Activated T-cell treated with anti-CD3 and anti-CD28 coated beads, Interleukin-2, amount 50 U/mL, for 1 hour (primary cell): Measurements from ENCODE around the gene PSMA5.
"Not testable (repeated sequence)": the region's sequence is repeated elsewhere in the genome, so short reads cannot be mapped to it uniquely, and the experiment has no call there.

Experiments
- DNase-seq: peaks from one replicate; pipeline ENCODE4 v3.0.0-alpha.2; 2020

Gene PSMA5

DNA sequence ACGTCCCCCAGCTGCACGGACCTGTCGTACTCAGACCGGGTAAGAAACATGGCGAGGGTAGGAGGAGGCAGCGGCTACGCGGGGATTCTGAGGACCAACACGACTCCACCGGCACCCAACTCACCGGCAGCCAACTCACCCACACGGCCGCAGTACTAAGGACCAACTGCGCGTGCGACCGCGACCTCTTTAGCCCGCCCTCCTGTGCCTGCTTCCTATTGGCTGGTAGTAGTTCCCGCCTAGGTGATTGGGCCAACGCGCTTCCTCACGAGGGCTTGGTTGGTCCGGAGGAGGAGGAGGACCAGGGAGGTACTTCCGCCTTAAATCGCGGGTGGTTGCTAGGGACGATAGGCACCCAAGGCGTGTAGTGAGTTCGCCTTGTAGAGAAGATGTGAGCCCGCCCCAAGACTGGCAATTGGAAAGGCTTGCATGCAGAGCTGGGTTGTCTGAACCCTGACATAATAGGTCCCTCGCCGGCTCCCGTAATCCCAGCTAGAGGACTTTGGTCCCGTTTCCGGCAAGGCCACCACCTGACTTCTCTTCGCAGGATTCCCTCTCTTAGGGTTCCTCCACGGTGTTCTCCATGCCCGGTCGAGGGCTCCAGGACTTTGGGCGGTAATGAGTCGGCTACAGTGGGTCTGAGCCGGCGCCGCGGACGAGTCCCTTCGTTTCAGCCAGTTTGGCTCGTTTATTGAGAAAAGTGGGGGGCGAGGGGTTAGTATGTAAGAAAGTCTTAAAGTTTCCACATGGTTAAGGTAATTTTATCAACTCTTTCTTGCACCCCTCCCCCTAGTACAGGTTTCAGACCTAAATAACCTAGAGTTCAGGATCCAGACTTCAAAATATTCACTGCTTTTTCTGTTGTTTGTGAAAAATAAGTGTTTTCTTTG lies at the start of gene PSMA5:
PSMA5 (minus strand) TSS at position 168 of the 890 bp plus-strand sequence; CDS start at position 50, 118 bp downstream.
- DNase-seq = peak; percentile 88

DNA sequence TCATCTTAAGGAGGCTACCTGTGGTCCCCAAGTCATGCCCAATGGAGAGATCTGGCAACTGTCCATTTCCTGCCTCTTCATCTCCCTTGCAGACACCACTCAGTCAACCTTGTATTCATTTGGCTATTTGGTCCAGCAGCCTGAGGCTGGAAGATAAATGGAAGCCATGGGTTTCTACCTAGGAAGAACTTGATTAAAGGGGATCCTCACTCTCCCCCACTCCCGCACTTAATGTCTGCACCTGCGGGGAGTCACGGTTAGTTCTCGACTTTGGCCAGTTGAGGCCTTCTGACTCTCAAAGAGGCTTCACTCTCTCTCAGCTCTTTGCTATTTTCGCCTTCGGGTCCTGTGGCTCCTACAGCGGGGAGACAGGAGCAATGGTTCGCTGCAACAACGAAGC lies 49.0 kb upstream of the PSMA5 start:
- DNase-seq = no peak

DNA sequence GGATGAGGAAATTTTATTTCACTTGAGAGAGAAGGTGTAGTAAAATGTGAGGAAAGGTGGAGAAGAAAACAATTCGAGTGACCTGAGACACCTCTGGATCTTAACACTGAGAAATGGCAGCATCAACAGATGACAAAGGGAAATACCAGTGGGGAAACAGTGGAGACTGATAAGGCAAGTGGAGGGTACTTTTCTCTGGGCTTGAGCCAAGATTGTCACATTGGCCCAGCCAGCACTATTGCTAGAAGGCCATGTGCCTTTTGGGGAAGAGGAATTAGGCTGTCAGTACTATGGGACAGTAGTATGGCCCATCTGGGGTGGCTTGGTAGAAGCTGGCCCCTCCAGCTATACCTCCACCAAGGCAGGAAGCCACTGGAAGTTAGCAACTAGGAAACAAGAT lies 48.4 kb upstream of the PSMA5 start:
- no peak for DNase-seq

DNA sequence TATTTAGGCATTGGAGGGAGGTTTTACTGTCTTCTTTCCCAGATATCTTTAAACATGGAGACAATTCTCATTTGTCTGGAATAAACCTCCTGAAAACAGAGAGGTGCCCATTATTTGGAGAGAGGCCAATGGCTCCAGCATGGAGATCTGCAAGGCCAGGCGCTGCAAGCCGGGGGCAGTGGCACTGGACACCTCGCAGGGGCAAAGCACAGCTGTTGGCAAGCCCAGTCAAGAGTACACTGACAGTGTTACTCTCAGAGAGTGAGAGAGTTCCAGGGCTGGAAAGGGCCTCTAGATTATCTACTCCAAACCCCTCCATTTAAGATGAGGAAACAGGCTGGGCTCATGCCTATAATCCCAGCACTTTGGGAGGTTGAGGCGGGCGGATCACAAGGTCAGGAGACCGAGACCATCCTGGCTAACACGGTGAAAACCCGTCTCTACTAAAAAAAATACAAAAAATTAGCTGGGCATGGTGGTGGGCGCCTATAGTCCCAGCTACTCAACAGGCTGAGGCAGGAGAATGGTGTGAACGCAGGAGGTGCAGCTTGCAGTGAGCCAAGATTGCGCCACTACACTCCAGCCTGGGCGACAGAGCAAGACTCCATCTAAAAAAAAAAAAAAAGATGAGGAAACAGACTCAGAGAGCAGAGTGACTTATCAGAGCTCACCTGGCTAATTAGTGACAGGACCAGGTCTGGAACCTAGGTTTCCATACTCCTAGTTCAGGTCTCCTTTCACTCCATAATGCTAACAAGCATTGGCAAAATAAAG lies 47.2 kb upstream of the PSMA5 start:
- not testable (repeated sequence) for DNase-seq

DNA sequence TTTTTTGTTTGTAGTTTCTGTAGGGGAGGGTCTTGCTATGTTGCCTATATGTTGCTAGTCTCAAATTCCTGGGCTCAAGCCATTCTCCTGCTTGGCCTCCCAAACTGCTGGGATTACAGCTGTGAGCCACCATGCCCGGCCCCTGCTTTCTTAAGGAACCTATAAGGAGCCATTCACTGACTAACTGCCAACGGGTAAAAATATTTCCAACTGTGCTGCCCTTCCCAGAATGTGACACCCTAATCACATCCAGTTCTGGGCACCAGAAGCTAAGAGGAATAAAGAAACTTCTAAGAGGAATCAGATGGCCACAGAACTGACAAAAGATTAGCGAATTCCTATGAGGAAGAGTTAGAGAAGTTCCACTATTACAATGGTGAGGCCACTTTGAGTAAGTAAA lies 46.5 kb upstream of the PSMA5 start:
- no peak for DNase-seq

DNA sequence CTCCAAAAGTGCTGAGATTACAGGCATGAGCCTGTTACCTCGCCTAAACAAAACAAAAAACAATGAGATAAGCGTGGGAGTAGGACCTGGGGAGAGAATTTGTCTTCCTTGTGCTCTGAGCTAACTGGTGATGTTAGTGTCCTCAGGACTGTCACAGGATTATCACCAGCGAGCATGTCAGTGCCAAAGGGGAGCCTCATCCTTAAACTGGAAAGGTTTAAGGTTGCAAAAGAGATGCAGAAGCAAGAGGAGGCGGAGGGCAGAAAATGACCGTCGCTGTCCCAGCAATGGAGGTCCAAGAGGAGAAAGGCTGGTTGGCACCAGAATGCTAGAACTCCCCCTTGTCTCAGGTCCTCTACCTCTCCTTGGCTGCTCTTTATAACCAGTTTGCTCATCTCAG lies 44.0 kb upstream of the PSMA5 start:
- no peak for DNase-seq

DNA sequence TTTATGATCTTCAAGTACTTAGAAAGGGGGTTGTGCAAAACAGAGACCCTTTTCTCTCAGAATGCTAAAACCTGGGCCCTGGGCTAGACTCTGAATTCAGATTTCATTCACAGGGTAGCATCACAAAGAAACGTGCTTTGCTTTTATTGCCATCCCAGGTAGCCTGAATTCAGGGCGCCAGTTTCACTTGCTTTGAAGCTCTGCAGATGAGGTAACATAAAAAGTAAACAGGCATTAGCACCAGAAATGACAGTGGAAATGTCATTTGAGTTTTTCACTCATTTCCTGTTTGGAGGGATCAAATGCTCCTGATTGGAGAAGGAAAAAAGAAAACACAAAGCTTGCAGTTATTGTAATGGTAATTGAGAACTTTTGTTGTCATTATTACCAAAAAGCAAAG lies 42.7 kb upstream of the PSMA5 start:
- no peak for DNase-seq

DNA sequence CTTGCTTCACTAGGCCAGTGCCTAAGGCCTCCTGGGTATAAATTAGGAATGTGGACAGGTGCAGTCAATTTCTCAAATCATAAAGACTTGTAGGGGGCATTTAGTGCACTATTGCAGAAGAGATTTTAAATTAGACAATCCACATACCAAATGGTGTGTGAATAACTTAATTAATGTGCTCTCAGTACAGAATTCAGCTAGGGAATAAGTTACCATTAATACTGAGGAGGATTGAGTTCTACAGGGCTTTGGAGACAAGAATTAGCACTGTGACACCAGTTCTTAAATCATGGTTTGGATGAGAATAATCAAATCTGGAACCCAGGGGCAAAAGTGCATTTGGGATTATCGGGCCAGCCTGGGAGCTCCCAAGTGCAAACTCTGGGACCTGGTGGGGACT lies 41.8 kb upstream of the PSMA5 start:
- DNase-seq = no peak

DNA sequence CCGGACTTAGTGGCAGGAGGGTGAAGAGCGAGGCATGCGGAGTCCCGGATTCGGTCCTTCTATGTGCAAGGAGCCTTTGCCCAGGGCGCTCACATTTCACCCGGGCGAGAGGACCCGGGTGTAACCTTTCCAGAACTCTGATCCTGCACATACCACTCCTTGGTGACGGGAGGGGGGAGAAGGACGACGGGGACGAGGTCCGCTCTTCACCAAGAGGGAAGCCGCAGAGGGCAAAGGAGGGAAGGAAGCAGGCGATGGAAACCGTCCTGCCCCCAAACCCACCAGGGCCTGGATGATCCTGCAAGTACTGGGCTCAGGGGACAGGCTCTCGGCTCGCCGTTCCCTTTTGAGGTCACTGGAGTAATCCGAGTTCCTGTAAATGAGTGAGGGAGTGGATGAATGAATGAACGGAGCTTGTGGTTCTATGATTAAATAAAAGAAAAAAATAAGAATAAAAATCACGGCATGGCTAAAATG lies 41.1 kb upstream of the PSMA5 start:
- DNase-seq = no peak

DNA sequence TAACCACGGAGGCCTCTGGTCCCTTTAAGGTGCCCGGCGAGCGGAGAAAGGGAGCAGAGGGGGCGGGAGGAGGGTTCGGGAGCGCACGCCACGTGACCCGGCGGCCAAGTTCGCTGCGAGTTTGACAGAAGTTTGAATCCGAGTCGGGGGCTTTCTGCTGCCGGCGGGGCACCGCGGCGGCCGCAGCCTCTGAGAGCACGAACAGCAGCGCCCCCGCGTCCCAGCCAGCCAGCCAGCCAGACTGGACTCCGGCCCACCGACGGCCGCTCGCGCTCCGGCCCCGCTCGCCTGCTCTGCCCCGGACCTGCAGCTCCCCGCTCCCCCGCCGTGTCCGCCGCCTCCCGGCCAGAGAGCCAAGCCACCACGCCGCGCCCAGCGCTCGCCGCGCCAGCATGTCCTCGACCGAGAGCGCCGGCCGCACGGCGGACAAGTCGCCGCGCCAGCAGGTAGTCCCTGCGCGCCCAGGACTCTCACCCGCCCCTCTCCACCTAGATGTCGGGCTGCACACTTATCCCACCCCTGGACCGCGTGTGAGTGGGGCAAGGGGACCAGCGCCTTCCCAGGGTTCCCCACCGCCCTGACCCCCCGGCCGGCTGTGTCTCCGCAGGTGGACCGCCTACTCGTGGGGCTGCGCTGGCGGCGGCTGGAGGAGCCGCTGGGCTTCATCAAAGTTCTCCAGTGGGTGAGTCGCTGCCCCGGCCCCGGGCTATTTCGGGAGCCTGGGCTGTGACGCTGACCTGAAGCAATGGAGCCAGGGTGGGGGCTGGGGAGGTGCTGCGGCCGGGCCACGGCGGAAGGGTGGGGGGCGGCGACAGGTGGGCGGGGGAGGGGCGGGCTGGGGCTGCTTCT lies 40.4 kb upstream of the PSMA5 start, which contains the start of gene SYPL2:
SYPL2 (plus strand) TSS at position 95 of the 849 bp plus-strand sequence; CDS start at position 393, 298 bp downstream.
- DNase-seq = peak; percentile 40

DNA sequence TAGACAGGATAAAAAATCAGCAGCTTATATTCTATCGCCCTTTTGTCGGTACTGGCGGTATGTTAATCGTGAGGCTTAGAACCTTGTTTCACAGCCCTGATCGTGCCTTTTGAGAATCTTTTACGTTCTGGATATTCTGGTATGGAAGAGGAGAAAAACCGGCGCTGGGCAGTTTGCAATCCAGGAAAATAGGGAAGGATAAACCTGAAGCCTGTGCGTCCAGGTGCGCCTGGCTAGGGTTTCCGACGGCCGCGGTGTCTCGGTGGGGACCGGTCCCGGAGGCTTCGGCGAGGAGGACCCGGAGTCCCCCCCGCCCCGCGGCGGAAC lies 39.8 kb upstream of the PSMA5 start:
- DNase-seq = no peak

DNA sequence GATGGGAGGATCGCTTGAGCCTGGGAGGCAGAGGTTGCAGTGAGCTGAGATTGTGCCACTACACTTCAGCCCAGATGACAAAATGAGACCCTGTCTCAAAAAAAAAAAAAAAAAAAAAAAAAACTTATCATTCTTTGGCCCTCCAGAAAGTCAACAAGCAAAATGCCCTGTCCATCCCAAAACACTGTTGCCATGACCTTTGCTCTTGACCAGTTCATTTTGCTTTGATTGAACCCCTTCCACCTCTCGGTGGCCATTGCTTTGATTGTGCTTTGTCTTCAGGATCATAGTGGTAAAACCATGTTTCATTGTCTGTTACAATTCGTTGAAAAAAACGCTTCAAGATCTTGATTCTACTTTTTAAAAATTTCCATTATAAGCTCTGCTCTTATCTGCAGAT lies 31.6 kb upstream of the PSMA5 start:
- DNase-seq = no peak

DNA sequence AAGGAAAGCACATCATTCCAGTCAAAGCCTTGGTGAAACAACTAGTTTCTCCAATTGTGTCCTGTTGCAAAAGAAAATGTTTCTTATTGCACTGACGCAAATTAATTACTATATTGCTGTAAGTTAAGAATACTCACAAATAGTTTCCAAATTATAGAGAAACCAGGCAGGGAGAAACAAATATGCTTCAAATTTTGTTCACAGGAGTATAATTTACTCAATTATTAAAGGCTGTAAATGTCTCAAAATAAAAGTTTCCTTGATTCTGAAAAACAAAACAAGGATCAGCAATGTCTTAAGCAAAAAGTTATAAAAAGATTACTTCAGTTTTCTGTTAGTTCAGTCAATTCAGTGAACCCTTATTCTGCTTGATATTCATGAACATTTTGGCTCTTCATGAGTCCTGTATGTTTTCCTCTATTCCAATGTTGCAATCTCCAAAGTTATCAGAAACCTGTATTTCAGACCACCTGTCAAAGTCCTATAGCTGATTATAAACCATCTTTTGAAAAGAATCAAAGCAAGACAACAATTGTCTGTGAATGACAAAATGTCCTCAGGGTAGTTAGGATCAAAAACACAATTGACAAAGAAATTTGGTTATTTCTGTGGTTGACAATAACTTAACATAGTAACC lies 28.4 kb upstream of the PSMA5 start:
- DNase-seq = no peak

DNA sequence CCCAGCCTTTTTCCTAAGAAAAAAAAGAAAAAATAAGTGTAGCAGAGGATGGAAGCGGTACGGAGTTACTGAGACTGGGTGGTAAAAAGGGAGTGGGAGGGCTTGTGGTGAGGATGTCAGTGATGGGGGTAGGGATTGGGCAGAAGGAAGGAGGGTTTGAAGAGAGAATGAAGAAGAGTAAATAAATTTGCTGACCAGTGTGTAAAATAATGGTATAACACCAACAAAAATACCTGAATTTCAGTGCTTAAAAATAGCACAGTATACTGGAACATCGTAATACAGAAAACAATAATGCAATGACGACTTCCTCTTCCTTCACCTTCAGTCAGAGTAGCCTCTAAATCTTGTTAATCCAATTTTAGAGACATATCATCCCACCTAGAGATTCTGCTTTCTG lies 21.3 kb upstream of the PSMA5 start:
- DNase-seq = no peak

DNA sequence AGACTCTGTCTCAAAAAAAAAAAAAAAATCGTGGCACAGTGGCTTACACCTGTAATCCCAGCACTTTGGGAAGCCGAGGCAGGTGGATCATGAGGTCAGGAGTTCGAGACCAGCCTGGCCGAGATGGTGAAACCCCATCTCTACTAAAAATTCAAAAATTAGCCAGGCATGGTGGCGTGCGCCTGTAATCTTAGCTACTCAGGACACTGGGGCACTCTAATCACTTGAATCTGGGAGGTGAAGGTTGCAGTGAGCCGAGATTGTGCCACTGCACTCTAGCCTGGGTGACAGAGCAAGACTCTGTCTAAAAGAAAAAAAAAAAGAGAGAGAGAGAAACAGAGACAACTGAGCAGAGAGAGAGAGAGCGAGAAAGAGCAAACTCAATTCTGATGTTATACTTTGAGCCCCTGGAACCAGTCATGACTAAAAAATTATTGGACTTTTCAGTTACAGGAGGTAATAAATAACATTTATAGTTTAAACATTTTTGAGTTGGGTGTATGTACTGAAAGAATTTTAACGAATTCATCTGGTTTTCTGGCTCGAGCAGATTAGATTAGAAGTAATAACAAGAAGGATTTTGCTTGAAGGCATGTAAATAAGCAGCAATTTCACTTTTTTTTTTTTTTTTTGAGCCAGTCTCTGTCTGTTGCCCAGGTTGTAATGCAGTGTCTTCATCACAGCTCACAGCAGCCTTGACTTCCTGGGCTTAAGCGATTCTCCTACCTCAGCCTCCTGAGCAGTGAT lies 19.9 kb upstream of the PSMA5 start:
- DNase-seq = not testable (repeated sequence)

DNA sequence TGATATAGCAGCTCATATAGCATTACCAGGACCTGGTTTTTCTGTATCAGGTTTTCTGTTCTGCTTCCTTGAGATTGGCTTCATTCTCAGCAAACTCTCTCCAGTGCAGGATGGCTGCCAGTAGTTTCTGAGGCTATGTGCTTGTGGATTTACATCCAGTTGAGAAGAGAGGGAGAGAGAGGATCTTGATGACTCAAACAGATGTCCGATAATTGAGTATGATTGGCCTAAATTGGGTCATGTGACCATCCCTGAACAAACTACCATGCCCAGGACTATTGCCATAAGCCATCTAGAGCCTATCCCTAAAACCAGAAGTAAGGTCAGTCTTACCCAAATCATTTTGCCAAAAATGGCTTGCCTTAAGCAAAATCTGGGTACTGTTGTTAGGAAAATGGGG lies 18.1 kb upstream of the PSMA5 start:
- DNase-seq = no peak

DNA sequence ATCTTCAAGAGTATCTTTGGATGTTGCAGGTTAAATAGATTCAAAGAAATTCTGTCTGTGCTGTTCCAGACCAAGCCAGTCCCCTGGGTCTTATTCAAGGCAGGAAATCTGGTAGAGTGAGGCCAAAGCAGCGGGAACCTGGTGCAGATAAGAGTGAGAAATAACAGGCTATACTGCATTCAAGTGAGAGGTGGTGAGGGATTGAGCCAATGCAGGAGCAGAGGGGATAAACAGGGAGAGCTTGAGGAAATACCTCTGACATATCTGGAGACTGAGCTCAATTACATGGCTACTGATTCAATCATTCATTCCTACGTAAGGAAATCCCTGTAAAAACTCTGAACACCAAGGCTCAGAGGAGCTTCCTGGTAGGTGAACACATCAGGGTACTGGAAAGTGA lies 17.2 kb upstream of the PSMA5 start:
- DNase-seq = no peak

DNA sequence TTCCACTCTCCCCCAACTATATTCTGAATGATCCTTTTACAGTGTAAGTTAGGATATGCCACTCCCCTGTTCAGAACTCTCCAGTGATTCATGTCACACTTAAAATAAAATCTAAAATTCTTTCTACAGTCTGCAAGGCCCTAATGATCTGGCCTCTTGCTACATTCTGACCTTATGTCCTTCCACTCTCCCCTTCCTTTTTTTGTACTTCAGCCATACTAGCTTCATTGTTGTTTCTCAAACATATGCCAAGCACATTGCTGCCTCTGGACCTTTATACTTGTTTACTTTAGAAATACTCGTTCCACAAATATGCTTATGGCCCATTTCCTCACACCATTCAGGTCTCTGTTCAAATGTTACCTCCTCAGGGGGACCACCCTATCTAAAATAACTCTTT lies 14.8 kb upstream of the PSMA5 start:
- DNase-seq = no peak

DNA sequence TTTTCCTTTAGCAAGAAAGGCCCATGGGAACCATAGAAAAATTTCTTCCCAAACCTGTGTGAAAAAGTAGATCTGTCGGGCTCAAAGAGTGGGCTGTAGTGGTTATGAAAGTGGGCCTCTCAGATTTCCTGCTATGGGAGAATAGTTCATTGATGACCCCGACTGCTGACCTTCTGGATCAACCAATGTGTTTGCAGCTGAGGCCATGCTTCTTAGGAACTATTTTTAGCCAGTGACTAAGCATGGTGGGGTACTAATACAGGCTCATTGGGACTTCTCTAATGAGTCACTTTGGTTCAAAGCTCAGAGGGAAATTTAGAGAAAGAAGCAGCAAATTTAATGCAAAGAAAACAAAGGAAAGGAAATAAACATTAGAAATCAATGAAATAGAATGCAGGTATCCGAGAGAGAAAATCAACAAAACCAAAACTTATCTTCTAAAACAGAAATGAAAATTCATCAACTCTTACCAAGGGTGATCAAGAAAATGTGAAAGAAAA lies 12.6 kb upstream of the PSMA5 start:
- DNase-seq = no peak

DNA sequence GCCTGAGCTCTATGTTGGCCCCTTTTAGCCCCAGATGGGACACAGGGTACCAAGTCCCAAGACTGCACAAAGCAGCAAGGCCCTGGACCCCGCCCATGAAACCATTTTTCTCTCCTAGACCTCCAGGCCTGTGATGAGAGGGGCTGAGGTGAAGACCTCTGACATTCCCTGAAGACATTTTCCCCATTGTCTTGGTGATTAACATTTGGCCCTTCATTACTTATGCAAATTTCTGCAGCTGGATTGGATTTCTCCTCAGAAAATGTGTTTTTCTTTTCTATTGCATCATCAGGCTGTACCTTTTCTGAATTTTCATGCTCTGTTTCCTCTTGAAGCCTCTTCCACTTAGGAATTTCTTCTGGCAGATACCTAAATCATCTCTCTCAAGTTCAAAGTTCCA lies 8.2 kb upstream of the PSMA5 start:
- no peak for DNase-seq

DNA sequence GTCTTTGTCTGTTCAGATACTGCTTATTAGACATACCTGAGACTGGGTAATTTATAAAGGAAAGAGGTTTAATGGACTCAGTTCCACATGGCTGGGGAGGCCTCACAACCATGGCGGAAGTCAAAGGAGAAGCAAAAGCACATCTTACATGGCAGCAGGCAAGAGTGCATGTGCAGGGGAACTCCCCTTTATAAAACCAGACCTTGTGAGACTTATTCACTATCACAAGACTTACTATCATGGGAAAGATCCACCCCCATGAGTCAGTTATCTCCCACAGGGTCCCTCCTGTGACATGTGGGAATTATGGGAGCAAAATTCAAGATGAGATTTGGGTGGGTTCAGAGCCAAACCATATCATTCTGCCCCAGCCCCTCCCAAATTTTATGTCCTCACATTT lies 7.1 kb upstream of the PSMA5 start:
- DNase-seq = no peak

DNA sequence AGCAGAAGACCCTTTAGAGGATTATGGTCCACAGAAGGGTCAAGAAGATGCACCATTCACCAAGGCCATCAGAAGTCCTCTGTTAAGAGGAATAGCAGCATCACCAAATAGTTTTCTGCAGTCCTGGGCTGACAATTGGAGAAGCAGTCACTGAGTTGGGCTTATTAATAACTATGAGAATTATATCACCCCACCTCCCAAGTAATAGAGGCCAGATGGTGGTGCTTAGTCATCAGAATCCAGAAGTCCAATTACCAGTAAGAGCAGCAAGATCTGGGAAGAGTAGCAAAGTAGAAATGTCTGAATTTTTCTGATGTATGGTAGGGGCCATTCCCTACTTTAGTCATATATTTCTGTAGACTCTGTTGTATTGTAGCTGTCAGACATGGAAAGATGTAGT lies 6.1 kb upstream of the PSMA5 start:
- DNase-seq = no peak
